Epithelial cell of esophagus (primary cell): Measurements from ENCODE around the gene BARX1.

Experiments used
- DNase-seq: peaks from one replicate; pipeline ENCODE4 v3.0.0; 2010; ENCODE audit warnings: low read depth
- H3K4me3 ChIP-seq: 2 replicates; pipeline ENCODE4 v1.5.1; 2011; ENCODE audit warnings: mild to moderate bottlenecking, low read length, control low read depth
- TF ChIP-seq, protein P1 (sequence below): IDR thresholded peaks from 2 replicates; pipeline ENCODE4 v1.5.1; 2011; ENCODE audit warnings: low read depth, mild to moderate bottlenecking, low read length, control low read depth, inconsistent platforms; ENCODE audit not compliant: insufficient read depth; ENCODE audit errors: missing control alignments

BARX1 gene, protein sequence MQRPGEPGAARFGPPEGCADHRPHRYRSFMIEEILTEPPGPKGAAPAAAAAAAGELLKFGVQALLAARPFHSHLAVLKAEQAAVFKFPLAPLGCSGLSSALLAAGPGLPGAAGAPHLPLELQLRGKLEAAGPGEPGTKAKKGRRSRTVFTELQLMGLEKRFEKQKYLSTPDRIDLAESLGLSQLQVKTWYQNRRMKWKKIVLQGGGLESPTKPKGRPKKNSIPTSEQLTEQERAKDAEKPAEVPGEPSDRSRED

DNA sequence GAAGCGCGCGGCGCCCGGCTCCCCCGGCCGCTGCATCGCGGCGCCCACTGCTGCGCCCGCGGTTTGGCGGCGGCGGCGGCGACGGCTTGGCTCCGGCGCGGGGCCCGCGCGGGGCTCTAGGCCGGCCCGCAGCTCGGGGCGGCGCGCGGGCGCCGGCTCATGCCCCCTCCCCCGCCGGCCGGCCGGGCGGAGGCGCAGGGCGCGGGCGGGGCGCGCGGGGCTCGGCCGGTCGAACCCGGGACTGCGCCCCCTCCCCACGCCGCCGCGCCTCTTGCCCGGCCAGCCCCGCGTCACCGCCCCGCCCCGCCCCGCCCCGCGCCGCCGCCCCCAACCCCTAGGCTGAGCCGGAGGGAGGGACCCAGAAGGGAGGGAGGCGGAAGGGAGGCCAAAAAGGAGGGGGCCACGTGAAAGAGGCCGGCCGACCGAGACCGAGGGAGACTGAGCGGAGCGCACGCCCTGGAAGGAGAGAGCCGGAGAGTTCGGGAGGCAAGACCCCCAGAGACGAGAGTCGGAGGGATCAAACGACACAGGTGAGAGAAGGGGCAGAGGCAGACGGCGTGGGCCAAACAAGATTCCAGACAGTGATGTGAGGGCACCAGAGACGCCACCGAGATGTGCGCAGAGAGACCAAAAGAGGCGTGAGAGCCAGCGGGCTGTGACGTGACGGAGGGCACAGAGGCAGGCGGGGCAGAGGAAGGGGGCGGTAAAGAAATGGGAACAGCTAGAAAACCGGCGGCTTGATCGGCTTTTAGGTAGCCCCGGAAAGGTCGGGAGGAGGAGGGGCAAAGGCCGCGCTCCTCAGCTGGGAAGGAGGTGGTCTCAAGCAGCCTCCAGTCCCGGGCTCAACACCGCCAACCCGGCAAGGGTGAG is at the start of gene BARX1:
BARX1 (minus strand) TSS at position 245 of the 870 bp plus-strand sequence; CDS start at position 36, 209 bp downstream.
- DNase-seq, result no peak
- H3K4me3 ChIP-seq, result no peak within 1 kb of the TSS
- TF ChIP-seq, protein P1, sequence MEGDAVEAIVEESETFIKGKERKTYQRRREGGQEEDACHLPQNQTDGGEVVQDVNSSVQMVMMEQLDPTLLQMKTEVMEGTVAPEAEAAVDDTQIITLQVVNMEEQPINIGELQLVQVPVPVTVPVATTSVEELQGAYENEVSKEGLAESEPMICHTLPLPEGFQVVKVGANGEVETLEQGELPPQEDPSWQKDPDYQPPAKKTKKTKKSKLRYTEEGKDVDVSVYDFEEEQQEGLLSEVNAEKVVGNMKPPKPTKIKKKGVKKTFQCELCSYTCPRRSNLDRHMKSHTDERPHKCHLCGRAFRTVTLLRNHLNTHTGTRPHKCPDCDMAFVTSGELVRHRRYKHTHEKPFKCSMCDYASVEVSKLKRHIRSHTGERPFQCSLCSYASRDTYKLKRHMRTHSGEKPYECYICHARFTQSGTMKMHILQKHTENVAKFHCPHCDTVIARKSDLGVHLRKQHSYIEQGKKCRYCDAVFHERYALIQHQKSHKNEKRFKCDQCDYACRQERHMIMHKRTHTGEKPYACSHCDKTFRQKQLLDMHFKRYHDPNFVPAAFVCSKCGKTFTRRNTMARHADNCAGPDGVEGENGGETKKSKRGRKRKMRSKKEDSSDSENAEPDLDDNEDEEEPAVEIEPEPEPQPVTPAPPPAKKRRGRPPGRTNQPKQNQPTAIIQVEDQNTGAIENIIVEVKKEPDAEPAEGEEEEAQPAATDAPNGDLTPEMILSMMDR, result no peak

DNA sequence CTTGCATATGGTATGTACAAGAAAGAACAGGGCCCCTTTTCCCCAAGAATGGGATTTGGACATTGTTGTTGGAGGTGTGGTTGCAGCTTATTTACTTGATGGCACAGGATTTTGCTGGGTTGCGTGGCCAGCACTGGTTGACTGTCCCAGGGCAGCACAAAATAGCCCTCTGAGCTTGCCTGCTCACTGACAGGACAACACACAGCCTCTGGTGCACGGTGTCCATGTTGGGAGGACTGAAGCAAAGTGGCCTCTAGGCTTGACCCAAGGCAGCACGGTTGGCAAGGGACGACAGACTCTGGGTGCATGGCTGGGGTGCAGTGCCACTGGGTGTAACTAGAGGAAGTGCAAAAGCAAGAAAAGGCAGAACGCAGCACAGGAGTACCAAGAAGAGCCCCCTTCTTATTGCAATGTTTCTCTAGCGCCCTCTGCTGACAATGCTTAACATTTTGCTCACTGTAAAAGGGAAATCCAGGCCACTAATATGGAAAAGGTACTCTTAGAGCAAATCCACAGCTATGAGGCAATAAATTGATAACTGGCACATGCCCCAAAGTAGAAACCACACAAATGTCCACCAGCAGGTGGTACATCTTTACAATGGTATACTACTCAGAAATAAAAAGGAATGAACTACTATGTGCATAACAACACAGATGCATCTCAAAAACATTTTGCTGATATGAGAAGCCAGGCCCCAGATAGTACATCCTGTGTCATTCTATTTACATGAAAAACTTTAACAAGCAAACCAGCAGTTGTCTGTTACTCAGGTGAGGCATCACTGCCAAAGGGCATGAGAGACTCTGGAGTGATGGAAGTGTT is 47.4 kb upstream of the BARX1 start:
- DNase-seq, result peak; percentile 64
- TF ChIP-seq, protein P1, result peak; percentile 68
- H3K4me3 ChIP-seq, result no peak overlapping the region

DNA sequence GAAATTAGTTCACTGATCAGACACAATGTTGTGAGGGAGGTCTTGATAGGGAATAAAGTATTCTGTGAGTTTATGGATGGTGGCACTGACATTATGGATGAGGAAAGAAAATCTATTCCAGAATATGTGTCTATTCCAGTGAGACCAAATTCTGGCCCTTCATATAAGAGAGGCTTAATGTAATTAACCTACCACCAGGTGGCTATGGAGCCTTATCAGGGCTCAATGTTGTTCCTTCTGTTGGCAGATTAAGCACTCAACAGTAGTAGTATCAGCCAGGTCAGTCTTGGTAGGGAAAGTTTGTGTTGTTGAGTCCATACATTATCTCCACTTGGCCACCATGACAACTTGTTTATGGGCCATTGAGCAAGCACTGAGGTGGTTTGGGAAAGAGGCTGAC is 41.7 kb upstream of the BARX1 start:
- TF ChIP-seq, protein P1, result peak; percentile 32
- H3K4me3 ChIP-seq, result no peak overlapping the region
- DNase-seq, result no peak

DNA sequence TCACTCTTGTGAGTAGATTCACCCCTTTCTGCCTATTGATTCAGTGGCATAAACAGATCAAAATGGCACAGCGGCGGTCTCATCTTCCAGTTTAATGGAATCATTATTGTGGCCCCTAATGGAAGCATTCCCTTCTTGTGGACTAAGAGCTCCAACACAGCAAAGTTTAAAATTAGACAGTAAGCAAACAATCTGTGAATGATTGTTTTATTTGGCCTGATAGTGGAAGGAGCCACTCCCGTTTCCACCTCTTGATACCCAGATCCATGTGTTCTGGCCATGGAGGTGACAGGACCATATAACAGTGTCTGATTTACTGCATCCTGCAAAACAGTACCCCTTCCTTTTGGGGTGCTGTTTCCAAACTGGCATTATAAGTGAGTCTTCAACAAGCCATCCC is 41.2 kb upstream of the BARX1 start:
- TF ChIP-seq, protein P1, result no peak
- H3K4me3 ChIP-seq, result no peak overlapping the region
- DNase-seq, result no peak

DNA sequence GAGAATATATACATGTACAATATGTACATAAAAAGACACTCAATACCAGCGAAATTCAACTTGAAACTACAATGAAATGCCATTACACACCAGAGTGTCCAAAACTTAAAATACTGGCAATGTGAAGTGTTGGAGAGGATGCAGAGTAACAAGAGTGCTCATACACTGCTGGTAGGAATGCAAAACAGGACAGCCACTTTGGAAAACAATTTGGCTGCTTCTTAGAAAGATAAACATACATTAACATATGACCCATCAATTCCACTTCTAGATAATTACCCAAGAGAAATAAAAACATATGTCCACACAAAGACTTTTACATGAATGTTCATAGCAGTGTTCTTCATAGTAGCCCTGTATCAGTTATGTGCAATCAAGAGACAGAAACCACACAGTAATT is 39.4 kb upstream of the BARX1 start:
- TF ChIP-seq, protein P1, result no peak
- DNase-seq, result no peak
- no peak overlapping the region for H3K4me3 ChIP-seq

DNA sequence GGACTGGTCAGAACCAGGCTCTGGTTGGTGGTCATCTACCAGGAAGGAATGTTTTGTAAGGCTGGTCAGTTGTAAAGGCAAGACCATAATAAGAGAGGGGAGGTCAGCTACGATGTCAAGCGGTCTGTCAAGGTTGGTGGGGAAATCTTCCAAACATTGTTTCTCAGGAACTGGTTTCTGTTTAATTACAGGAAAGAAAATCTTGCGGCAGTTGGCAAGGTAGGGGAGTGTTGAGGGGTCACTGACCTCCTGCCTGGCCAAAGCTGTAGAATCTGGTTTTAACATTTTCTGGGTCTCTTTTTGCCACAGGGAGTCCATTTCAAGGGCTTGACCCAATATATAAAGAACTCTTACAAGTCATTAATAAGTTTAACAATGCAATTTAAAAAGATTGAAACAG is 39.0 kb upstream of the BARX1 start:
- no peak for DNase-seq
- H3K4me3 ChIP-seq, result no peak overlapping the region
- TF ChIP-seq, protein P1, result no peak
